ENCODE measurements around the gene AGPAT3. TPM values are rescaled to one million over a fixed set of nuclear protein-coding genes. Genes with fewer than 3 reads are reported as not detected.

The AGPAT3 gene
- total RNA-seq, 4 donors from 2014 or later, result 31.7 to 35.7 (median 33.0) TPM

DNA sequence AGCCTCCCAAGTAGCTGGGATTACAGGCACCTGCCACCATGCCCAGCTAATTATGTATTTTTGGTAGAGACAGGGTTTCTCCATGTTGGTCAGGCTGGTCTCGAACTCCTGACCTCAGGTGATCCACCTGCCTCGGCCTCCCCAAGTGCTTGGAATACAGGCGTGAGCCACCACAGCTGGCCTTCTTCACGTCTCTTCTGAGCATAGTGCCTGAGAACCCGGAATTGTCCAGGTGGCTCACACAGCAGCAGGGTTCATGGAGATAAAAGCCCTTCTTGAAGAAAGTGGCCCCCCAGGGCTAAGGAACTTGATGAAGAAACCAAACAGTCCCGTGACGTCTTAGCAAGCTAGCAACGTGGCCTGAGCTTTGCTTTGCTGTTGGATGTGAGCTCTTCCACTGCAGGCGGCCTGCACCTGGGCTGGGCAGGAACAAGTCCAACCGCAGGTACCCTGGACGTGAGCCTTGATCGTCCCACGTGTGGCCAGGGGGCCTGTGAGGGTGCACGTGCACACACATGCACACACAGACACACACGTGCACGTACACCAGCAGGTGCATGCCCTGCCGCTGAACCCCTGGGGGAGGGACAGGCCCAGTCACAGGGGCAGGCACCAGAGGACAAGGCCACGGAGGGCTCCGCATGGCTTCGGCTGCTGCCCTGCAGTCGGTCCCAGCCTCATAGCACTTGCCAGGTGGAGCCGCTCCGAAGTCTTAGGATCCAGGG lies 123.6 kb downstream of the AGPAT3 start:
- WGBS, 2 donors, result 69 to 72% methylated on average over 6 to 12 of the region's 23 CpGs

GRCh38 chr21:43989401-43989800 lies 124.4 kb downstream of the AGPAT3 start:
- WGBS, 2 donors, result 67 to 88% methylated on average over 1 to 5 of the region's 7 CpGs
- Histone ChIP-seq H3K4me3 (no peak overlapping the region), H3K36me3 (peaks cover 0 to under 1% (median 0%) of the 10 kb centered on the region in 3 donors), H3K27me3 (peaks cover 0 to 9% (median 0%) of the 10 kb centered on the region in 4 donors), H3K27ac (no peak overlapping the region), H3K4me1 (peaks cover 4 to 23% (median 6%) of the 10 kb centered on the region in 3 donors), H3K9me3 (no peaks in the 10 kb centered on the region)
- intact Hi-C loops (cut with DNase I), result no loop called here
- TF ChIP-seq CTCF (IDR thresholded peaks at IDR 0.05), result no peak
- TF ChIP-seq POLR2A (IDR thresholded peaks at IDR 0.05), result no peak
- DNase-seq, result no peak

More for the DNA sequence above, 123.6 kb downstream of the AGPAT3 start:
- H3K9me3 ChIP-seq, result no peaks in the 10 kb centered on the region
- peaks cover 0 to 1% (median 0%) of the 10 kb centered on the region in 4 donors for H3K27me3 ChIP-seq
- peaks cover 0 to 8% (median 0%) of the 10 kb centered on the region in 3 donors for H3K36me3 ChIP-seq
- no peak overlapping the region for H3K4me3 ChIP-seq
- no peak overlapping the region for H3K27ac ChIP-seq
- peaks cover 4 to 23% (median 6%) of the 10 kb centered on the region in 3 donors for H3K4me1 ChIP-seq
- DNase-seq, result no peak
- TF ChIP-seq POLR2A (IDR thresholded peaks at IDR 0.05) (no peak), CTCF (IDR thresholded peaks at IDR 0.05) (no peak)
- intact Hi-C loops (cut with DNase I), result no loop called here

GRCh38 chr21:43991447-43991991 lies 126.5 kb downstream of the AGPAT3 start:
- no peak overlapping the region for H3K27ac ChIP-seq
- no peaks in the 10 kb centered on the region for H3K9me3 ChIP-seq
- no peak for DNase-seq
- peaks cover 0 to 12% (median 0%) of the 10 kb centered on the region in 4 donors for H3K27me3 ChIP-seq
- no peaks in the 10 kb centered on the region for H3K36me3 ChIP-seq
- no peak overlapping the region for H3K4me3 ChIP-seq
- WGBS, 2 donors, result 80% methylated on average over 1 to 12 of the region's 33 CpGs
- TF ChIP-seq CTCF (IDR thresholded peaks at IDR 0.05) (no peak), POLR2A (IDR thresholded peaks at IDR 0.05) (no peak)
- H3K4me1 ChIP-seq, result peaks cover 4 to 11% (median 6%) of the 10 kb centered on the region in 3 donors
- intact Hi-C loops (cut with DNase I), result no loop called here

GRCh38 chr21:43992121-43992520 lies 127.1 kb downstream of the AGPAT3 start:
- Histone ChIP-seq H3K36me3 (no peaks in the 10 kb centered on the region), H3K27ac (no peak overlapping the region), H3K27me3 (peaks cover 0 to 12% (median 0%) of the 10 kb centered on the region in 4 donors), H3K4me3 (no peak overlapping the region), H3K9me3 (no peaks in the 10 kb centered on the region), H3K4me1 (peaks cover 0 to 5% (median 1%) of the 10 kb centered on the region in 3 donors)
- 92 to 95% methylated on average over 6 to 10 of the region's 11 CpGs for WGBS, 2 donors
- intact Hi-C loops (cut with DNase I), result no loop called here
- TF ChIP-seq CTCF (IDR thresholded peaks at IDR 0.05), result no peak
- TF ChIP-seq POLR2A (IDR thresholded peaks at IDR 0.05), result no peak
- no peak for DNase-seq

DNA sequence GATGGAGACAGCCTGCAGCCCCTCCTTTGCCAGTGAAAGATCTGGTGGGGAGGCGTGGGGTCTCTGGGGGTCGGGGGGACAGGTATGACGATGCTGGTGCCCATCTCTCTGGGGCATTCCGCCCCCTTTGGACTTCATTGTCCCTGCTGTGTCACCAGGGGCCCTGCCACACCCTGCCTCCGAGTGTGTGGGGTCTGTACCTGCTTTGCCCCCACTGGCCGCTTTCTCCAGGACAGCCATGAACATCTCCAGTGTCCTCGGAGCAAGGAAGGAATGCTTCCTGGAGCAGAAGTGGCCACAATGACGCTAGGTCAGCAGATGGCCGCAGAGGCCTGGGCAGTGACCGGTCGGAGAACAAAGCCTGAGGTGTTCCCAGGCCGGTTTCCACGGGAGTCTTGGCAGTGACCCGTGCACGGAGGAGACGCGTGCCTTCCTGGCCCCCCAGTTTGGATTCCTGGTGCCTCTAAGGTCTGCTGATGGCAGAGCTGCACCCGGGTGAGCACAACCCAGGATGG lies 128.5 kb downstream of the AGPAT3 start:
- no peak for DNase-seq
- Histone ChIP-seq H3K27ac (no peak overlapping the region), H3K4me3 (no peak overlapping the region), H3K9me3 (no peaks in the 10 kb centered on the region), H3K36me3 (no peaks in the 10 kb centered on the region), H3K4me1 (no peaks in the 10 kb centered on the region), H3K27me3 (peaks cover 0 to 12% (median 0%) of the 10 kb centered on the region in 4 donors)
- intact Hi-C loops (cut with DNase I), result no loop called here
- 74% methylated on average over 9 of the region's 18 CpGs; no CpG with 5 or more reads in 1 of the 2 donors for WGBS, 2 donors
- TF ChIP-seq POLR2A (IDR thresholded peaks at IDR 0.05) (no peak), CTCF (IDR thresholded peaks at IDR 0.05) (no peak)

Measured in esophagus squamous epithelium (tissue), 5 donors.